Occipital lobe (tissue), 2 donors: Measurements from ENCODE around the gene ANTXR2. TPM values are rescaled to one million over a fixed set of nuclear protein-coding genes. Genes with fewer than 3 reads are reported as not detected.

Source experiments
- DNase-seq: peaks from one replicate; lab custom pipeline; 2025; lab: John Stamatoyannopoulos, UW
- total RNA-seq: library from RNA; depleted of rRNA; stranded (reverse); fragments of >200 nt; gene quantifications from one replicate; pipeline ENCODE4 v1.2.3, GENCODE V29; 2014

The ANTXR2 gene
- total RNA-seq, 1 donor from 2014 or later, result 20.1 TPM

- DNase-seq, result no peak
Observed at GRCh38 chr4:80069837-80070731, 2.9 kb downstream of the ANTXR2 start.

- no peak for DNase-seq
Observed at GRCh38 chr4:80069108-80069836, 3.8 kb downstream of the ANTXR2 start.

DNA sequence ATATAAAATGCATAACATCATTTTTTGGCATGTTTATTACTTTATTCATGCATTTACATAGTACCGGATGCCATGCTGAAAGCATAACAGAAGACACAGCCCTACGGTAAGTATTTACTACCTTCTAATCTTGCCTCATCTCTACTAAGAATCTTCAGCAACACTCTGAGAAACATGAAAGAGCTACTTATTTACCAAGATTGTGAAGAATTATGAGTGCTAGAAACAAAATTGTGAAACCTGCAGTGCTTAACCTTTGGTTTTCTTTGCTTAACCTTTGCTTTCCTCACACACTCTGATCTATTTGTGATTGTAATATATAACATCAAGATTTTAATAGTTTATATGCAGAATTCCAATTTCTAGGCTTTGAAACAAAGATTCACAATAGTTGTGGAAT, 7.4 kb downstream of the ANTXR2 start:
- DNase-seq, result no peak

DNA sequence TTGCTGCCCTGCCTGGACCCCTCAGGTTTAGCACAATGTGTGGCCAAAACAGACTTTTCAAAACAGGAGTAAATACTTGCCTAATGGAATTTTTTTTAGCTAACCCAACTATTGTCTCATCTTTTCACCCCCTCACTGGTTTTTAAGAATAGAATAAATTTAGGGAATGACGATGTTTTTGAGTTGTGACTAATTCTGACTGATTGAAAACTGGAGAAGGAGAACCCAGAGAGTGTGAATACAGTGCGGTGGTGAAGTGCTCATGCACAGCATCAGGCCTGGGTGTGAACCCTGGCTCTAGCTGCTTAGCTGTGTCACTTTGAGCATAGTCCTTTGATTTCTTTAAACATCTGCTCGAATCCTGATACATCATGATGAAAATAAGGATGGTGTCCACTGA, 10.5 kb downstream of the ANTXR2 start:
- DNase-seq, result no peak

DNA sequence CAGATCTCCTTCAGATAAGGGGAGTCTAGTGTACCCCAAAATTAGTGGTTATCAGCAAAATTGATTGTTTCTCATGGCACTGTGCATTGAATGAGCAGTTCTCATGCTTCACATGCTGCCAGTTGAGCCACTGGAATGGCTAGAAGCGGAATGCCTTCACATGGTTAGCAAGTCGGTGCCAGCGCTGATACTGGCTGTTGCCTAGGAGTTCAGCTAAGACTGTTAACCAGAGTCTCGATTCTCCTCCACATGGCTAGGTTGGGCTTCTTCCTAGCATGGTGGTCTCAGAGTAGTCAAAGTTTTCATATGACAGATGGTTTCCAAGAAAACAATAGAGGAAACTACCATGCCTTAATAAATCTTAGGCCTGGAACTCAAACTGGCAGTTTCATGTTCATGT, 12.2 kb downstream of the ANTXR2 start:
- DNase-seq, result no peak

GRCh38 chr4:80058740-80059139, 14.3 kb downstream of the ANTXR2 start:
- no peak for DNase-seq

- DNase-seq, result no peak
Observed at GRCh38 chr4:80054375-80054774, 18.7 kb downstream of the ANTXR2 start.

DNA sequence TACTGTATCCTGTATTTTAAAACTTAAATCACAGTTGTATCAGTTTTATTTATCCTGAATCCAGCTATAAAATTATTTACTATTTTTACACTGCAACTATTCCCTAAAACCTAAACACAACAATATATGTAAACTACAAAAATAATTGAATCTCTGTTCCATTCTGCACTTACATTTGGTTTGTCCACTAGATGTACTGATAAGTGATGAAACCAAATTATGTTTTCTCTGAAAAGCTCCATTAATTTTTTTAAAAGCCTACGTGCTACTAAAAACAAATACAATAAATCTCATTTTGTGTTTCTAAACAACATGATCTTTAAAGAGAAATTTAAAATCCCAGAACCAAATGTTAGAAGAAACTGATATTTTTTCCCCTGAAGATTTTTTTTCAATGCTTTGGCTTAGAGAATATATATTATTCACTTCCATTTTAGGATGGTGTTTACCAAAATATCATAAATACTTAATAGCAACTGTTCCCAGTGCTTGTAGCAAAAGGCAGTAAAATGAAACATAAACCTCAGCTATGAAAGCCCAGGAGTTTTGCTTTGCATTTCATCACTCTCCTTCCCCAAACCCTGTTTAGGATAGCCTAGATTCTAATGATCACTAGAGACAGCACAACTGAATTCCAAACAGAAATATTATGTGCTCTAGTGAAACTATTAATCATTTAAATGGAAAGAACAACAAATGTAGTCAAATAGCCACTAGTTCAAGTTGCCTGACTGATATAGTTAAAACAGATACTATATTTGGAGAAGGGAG, 19.7 kb downstream of the ANTXR2 start:
- DNase-seq, result no peak

DNA sequence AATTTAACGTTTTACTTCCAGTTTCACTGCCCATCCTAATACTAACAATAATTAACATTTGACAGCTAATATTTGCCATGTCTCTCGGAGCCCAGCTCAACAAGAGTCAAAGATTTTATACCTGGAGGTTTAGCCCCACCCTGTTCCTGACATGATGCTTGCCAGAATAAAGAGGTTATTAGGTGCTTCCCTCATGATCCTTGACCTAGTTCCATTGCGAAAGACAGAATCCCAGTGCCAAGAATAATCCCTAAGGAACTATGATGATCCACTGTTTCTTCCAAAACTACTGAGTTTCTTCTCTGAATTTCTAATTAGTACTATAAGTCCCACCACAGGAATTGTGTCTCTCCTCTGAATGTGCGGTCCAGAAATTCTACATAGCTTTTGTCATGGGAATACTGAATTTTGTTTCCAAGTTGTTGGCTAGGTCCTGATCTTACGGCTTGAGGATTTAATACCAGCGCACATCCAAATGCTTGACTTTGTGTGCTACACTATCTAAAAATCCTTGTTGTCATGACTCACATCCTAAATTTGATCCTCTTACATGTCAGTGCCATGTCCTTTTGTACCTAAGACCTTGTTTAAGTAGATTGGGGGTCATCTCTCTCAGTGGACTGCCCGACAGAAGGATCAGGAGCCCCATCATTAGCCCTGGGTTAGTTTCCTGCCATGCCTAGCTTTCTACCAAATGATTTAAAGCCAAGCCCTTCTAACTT, 23.1 kb downstream of the ANTXR2 start:
- no peak for DNase-seq

DNA sequence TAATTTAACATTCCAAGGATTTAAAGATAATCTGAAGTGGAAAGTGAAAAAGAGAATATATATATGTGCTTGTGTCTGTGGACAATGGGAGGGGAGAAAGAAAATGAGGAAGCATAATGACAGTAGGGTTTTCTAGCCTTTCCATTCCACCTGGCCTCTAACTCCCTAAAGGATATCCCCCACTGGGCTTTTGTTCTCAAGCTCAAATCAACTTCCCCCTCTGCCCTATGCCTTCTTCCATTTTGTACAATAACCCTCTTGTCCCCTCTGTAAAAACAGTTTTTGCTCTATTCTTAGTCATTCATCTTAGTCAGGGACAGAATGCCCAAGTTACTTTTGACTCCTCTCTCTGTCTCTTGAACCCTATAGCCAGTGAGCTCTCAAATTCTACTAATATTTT, 23.6 kb downstream of the ANTXR2 start:
- DNase-seq, result no peak

GRCh38 chr4:80045786-80046185, 27.2 kb downstream of the ANTXR2 start:
- no peak for DNase-seq

DNA sequence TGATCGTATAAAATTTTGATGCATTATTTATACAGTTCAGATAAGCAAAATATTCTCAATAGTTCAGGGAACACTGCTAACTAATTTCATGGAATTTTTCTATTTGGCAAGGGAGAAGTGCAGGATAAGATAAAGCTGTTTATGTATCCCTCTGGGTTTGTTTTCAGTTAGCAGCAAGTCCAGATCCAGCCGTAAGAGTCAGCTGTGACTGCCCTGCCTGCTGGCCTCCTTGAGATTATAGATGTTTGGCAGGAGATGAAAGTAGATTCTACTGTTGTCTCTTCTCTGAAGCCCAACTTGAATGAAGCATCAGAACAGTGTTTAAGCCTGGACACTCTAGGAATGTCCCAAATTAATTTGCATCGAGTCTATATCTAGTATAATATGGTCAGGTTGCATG, 29.5 kb downstream of the ANTXR2 start:
- DNase-seq, result no peak

- no peak for DNase-seq
Observed at GRCh38 chr4:80042821-80043220, 30.2 kb downstream of the ANTXR2 start.

DNA sequence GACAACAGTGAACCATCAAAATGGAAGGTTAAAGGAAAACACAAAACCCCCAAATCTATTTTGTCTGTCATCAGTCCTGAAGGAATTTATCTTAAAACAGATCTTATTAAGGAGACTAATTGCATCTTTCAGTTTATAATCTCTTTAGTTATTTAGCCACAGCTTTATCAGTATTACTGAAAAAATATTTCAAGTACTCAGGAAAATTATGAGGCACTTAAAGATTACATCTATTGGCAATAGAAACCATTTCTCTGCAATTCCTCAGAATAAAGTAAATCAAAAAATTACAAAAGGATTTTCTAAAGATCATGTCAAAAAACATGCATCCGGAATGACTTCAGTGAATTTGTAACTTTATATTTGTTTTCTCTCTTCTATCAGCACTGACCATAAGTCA, 35.2 kb downstream of the ANTXR2 start:
- no peak for DNase-seq

DNA sequence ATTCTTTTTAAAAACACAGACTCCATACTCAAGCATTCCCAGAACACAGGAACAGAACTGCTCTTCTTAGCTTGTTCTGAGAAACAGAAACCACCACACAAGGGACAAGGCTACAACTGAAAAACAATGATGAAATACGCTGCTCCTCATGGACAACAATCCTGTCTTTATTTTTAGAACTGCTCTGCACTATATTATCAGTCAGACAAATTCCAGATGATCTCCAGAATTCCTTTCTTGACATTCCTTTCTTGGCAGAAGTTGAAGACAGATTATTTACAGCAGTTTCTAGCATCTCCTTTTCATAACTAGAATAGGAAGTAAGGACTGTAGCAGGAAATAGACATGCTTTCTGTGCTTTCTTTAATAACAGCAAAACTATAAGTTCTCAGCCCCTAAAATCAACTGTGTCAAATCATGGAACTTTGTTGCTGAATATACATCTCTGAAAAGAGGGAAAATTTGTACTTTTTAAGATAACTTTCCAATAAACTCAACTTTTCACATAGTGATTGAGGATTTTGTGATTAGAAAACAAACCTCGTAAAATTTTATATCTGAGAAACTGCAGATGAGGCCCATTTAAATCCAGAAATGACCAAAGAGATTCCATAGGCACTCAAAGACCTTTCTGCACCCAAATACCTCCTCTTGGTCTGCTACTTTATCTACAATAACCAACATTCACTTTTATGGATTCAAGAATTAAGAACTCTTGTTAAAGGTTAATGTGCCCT, 35.9 kb downstream of the ANTXR2 start:
- no peak for DNase-seq

GRCh38 chr4:80036306-80036705, 36.7 kb downstream of the ANTXR2 start:
- no peak for DNase-seq

- no peak for DNase-seq
Observed at GRCh38 chr4:80035336-80035735, 37.7 kb downstream of the ANTXR2 start.

DNA sequence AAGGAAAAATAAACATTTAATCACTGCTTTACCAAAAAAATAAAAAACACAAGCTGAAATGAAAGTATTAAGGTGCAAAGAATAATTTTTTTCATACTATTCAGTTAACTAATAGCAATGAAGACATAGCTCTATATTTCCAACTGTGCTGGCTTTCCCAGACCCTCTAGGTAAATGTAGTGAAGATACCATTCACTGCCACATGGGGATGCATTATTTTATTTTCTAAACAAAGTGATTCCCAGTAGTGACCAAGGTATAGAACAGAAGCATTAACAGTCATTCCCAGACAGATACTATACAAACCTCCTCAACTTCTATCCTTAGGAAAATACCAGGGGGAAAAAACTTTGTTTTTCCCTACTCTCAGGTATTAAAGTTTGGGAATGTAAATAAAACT, 39.4 kb downstream of the ANTXR2 start:
- no peak for DNase-seq

- no peak for DNase-seq
Observed at GRCh38 chr4:80029364-80029763, 43.7 kb downstream of the ANTXR2 start.

GRCh38 chr4:80027611-80028010, 45.4 kb downstream of the ANTXR2 start:
- DNase-seq, result no peak

- DNase-seq, result no peak
Observed at GRCh38 chr4:80026100-80026499, 46.9 kb downstream of the ANTXR2 start.
